ENCODE measurements around the gene DUSP12.

The DUSP12 gene

DNA sequence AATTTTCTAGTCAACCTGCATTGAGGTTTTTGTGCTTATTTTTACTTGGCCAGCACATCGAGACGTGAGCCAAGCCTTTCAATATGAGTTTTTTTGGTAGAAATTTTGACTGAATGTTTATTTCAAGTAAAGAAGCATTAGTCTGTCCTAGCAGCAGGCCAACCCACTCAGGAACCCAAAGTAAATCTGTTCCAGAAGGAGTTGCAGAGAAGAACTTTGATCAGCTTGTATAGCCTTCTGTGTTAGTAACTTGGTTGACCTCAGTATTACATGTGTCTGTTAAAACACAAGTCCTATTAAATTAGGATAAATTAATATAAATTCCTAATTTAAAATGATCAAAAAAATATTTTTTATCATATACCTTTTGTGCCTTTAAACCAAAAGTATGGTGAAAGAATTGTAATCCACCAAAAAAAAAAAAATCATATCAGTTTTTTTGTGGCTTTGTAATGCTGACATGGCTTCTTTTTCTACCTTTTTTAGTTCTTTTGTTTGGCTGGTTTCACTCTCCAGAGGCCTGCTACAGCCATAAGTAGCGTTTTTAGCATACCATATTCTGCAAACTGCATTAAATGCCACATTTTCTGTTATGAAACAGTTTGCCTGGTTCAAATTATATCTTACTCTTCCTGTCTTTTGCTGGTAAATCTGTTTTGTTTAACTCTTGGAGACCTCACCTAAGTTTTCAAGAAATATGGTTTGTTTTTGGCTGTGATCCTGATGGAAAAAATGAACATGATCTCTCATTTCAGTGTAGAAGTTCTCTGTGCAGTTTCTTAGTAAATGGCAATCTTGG lies 56.0 kb downstream of the DUSP12 start:
- in situ Hi-C loops (cut with MboI; ENCODE audit: low sequenced_read_pairs) = no loop called here

Measured in HL-60/S4 treated with phorbol 12-myristate 13-acetate at 8.2 ng/mL for 4 days and 3 days (cell line).